NCI-H2107 (cell line): ENCODE data around the gene CBX5.
"Not testable (repeated sequence)": the region's sequence is repeated elsewhere in the genome, so short reads cannot be mapped to it uniquely, and the experiment has no call there.

Source experiments
- DNase-seq: peaks from one replicate; lab custom pipeline; 2025; lab: John Stamatoyannopoulos, UW

The CBX5 gene

GRCh38 chr12:54279632-54280467 lies at the start of gene CBX5:
Gene CBX5, minus strand, starts transcription at chr12:54280122. Its CDS starts 22,472 bp downstream, at chr12:54257650.
- peak; percentile 99 for DNase-seq

DNA sequence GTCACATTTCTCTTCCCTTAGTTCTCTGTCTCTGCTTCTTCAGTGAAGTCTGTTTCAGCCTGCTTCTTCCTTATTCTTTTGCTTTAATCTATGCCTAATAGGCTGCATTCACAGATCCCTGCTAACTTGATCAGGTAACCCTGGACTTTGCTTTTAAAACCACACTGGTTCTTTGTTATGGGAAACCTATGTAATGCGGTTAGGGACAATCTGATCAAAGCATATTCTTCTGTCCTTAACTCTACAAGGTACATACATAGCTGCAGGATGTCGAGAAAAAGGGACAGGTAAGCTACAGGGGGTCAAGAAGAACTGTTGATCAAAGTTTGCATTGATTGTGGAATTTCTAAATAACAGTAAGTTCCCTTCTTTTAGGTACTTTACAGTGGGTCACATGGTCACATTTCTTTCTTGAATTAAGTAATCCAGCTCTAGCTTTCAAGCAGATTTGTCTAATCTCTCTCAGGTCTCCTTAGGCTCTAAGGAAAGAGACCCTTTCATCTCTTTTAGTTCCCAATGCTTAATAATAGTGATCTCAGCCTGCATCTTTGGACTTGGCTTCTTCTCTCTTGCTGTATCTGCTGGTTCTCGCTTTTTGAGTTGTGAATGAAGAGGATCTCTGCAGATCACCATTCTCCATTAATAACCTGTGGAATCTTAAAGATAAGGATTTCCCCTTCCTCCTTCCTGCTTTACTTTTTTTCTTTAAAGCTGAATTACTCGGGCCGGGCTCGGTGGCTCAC lies 48.8 kb upstream of the CBX5 start:
- no peak for DNase-seq

- not testable (repeated sequence) for DNase-seq
Observed at GRCh38 chr12:54325442-54326109, 45.7 kb upstream of the CBX5 start.

GRCh38 chr12:54324617-54325441 lies 44.9 kb upstream of the CBX5 start, which contains the start of gene COPZ1:
Gene COPZ1, plus strand, starts transcription at chr12:54325131. Its CDS starts 33 bp downstream, at chr12:54325164.
- peak; percentile 97 for DNase-seq

DNA sequence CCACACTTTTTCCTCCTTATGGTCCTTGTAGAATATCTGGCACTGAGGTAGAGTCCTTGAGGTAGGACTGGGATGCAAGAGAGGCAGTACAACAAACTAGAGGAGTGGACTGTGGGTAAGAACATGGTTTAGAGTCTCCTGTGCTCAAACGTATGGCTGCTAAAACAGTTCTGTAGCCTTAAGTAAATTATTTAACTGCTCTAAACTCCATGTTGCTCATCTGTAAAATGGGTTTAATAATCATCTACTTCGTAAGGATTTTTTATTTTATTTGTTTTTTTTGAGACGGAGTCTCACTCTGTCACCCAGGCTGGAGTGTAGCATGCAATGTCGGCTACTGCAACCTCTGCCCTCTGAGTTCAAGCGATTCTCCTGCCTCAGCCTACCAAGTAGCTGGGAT lies 41.4 kb upstream of the CBX5 start:
- no peak for DNase-seq

DNA sequence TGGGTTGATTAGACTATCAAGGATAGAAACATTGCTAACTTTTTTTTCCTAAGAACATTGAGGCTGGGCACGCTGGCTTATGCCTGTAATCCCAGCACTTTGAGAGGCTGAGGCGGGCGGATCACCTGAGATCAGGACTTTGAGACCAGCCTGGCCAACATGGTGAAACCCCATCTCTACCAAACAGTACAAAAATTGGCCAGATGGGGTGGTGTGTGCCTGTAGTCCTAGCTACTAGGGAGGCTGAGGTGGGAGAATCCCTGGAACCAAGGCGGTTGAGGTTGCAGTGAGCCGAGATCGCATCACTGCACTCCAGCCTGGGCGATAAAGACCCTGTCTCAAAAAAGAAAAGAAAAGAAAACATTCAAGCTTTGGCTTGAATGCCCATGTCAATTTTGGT lies 32.4 kb upstream of the CBX5 start:
- not testable (repeated sequence) for DNase-seq

GRCh38 chr12:54311051-54311450 lies 31.1 kb upstream of the CBX5 start:
- no peak for DNase-seq

DNA sequence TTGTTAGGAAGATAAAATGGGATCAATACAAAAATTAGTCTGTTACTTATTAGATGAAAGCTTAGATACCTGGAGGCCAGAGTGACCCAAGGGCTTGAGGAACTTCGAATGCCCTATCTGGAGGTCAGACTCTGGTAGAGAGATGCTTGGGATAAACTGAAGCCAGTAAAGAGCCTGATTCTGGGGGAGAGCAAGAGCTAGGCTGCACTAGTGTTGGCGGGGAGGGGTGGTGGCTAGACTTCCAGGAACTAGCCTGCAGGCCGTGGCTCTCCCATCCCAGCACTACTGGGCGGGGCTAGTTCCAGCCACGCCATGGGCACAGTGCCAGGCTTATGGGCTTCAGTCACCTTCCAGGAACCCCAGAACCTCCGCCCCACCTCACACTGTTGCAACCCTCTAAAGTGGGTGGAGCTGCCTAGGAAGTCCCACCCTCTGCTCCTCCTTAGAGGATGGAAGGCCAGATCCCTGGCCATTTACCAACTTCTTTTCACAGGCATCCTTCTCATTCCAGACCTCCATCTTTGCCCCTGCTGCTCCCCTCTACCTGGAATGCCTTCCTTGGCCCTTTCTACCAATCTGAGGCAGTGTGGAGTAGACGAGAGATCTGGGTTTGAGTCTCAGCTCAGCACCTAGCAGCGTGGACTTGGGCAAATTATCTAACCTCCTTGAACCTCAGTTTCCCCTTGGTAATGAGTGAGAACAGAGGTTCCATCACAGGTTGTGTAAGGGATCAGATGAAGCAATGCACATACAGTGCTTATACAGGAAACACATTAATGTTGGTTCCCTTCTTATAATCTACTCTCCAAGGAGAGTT lies 27.2 kb upstream of the CBX5 start:
- no peak for DNase-seq

- peak; percentile 72 for DNase-seq
Observed at GRCh38 chr12:54304187-54304810, 24.4 kb upstream of the CBX5 start.

- DNase-seq, result no peak
Observed at GRCh38 chr12:54303640-54304039, 23.7 kb upstream of the CBX5 start.

DNA sequence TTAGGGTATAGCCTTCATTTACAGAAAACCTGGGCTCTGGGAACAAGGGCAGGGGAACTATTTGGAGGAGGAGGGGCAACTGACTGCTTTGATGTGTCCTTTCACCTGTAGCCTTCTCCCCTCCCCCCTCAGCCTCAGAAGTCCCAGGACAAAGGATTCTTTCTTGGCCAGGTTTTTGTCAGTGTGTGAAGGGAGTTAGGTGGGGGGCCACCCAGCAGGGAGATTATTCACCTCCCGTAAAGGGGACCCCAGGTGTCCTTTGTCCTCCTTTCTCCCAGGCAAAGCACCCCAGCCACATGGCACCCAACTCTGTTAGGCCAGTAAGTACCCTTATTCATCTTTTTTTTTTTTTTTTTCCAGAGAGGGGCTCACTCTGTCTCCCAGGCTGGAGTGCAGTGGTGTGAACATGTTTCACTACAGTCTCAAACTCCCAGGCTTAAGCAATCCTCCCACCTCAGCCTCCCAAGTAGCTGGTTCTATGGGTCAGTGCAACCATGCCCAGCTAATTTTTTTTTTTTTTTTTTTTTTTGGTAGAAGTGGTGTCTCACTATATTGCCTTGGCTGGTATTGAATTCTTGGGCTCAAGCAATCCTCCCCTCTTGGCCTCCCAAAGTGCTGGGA lies 21.6 kb upstream of the CBX5 start:
- no peak for DNase-seq

DNA sequence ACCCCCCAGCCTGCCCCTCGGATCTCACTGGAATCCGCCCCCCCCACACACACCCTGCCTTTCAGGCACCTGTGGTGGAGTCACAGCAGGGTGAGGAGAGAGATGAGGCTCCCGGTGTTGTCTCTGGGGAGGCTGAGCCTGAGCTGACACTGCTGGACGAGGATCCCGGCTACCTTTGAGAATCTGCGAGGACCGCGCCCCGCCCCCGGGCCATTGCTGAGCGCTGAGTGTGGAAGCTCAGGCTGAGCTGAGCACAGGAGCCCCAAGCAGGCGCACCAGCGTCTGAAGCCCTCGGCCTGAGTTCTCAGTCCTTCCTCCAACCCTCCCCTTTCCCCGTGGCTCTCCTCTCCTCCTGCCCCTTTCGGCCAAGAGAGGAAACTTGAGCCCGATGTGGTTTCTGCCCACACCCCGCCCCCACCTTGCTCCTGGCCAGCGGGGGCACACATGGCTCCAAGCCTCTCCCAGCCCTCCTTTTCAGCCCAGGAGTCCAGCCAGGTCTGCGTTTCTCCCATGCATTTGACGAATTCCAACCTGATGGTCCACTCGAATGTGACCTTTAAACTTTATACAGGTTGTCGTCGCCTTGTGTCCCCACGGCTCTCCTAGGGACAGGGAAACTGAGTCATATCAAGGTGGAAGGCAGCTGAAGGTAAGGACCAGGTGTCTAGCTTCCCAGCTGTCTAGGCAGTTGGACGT lies 21.0 kb upstream of the CBX5 start, which contains the start of gene NFE2:
TSS of gene NFE2 (minus strand) at position 284 of the 696 bp plus-strand sequence. CDS start 5,767 bp downstream, outside the sequence.
- DNase-seq, result peak; percentile 55

GRCh38 chr12:54300225-54300731 lies 20.4 kb upstream of the CBX5 start:
- no peak for DNase-seq

- DNase-seq, result no peak
Observed at GRCh38 chr12:54299515-54300224, 19.7 kb upstream of the CBX5 start.

GRCh38 chr12:54298904-54299303 lies 19.0 kb upstream of the CBX5 start:
- no peak for DNase-seq

DNA sequence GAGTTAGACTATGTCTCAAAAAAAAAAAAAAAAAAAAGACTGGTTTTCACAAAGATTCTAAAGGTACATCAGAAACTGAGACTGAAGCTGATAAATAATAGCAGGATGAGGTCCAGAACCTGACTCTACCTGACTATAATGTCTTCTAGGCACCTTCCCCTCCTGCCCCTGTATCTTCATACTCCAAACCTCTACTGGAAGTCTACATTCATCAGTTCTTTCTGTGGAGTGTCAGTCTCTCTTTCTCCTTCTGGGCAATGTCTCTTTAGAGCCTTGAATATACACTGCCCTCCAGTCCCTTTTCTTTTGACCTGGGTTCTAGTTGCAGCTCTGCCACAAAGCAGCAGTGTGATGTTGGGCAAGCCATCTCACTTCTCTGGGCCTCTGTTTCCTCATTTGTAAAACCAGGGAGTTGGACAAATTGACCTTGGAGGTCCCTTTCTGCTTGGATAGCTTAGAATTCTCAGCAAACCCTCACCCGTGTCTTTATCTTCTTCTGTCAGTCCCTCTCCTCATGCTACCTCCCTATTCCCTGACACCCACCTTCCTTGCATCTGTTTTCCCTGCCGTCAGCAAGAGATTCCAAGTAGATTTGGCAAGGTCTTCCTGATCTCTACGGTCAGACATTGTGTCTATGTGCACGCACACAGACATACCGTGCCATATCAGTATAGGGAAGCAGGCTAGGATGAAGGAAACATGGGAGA lies 16.6 kb upstream of the CBX5 start:
- no peak for DNase-seq

- DNase-seq, result no peak
Observed at GRCh38 chr12:54294953-54295566, 15.1 kb upstream of the CBX5 start.
